Type B pancreatic cell (in vitro differentiated cells): ENCODE data around the gene HAUS3. TPM values are rescaled to one million over a fixed set of nuclear protein-coding genes. Genes with fewer than 3 reads are reported as not detected.

Source experiments
- DNase-seq: peaks from one replicate; pipeline ENCODE4 v3.0.0; 2021; ENCODE audit warnings: mixed read lengths; ENCODE audit not compliant: unreplicated experiment; ENCODE audit errors: extremely low spot score
- H3K27ac Mint-ChIP-seq: 2 replicates; pipeline ENCODE4 v1.8.0; 2021; ENCODE audit warnings: mild to moderate bottlenecking, mixed read lengths
- H3K27me3 Mint-ChIP-seq: 2 replicates; pipeline ENCODE4 v1.8.0; 2021; ENCODE audit warnings: mixed read lengths
- H3K36me3 Mint-ChIP-seq: 2 replicates; pipeline ENCODE4 v1.8.0; 2021; ENCODE audit warnings: mixed read lengths
- H3K4me1 Mint-ChIP-seq: one replicate; pipeline ENCODE4 v1.8.0; 2021; ENCODE audit warnings: mixed read lengths; ENCODE audit not compliant: unreplicated experiment
- H3K4me3 Mint-ChIP-seq: 2 replicates; pipeline ENCODE4 v1.8.0; 2021; ENCODE audit warnings: mild to moderate bottlenecking, mixed read lengths
- H3K9me3 Mint-ChIP-seq: 2 replicates; pipeline ENCODE4 v1.8.0; 2021; ENCODE audit warnings: mixed read lengths
- CTCF ChIP-seq: fragments of 200-600 bp; sonication (generic); conservative IDR thresholded peaks from 2 replicates; pipeline ENCODE4 v1.5.0; 2021; ENCODE audit warnings: antibody characterized with exemption, mild to moderate bottlenecking
- total RNA-seq: library from RNA; stranded (reverse); gene quantifications from 2 replicates; pipeline ENCODE4 v1.2.1, GENCODE V29; 2021; ENCODE audit warnings: low replicate concordance

The HAUS3 gene
- total RNA-seq, 1 donor from 2014 or later = 19.7 TPM

GRCh38 chr4:2251795-2252529 is 10.0 kb upstream of the HAUS3 start:
- Mint-ChIP-seq H3K4me3 (no peak overlapping the region), H3K27ac (no peak overlapping the region)

GRCh38 chr4:2251073-2251794 is 9.3 kb upstream of the HAUS3 start:
- H3K27ac Mint-ChIP-seq = no peak overlapping the region
- no peak overlapping the region for H3K4me3 Mint-ChIP-seq
- peaks cover 9% of the 10 kb centered on the region for H3K36me3 Mint-ChIP-seq
- no peak for DNase-seq
- no peak for TF ChIP-seq CTCF
- H3K4me1 Mint-ChIP-seq = peaks cover 6% of the 10 kb centered on the region
- no peaks in the 10 kb centered on the region for H3K9me3 Mint-ChIP-seq
- no peaks in the 10 kb centered on the region for H3K27me3 Mint-ChIP-seq

More at GRCh38 chr4:2251795-2252529, 10.0 kb upstream of the HAUS3 start:
- no peak for DNase-seq
- peaks cover 6% of the 10 kb centered on the region for H3K4me1 Mint-ChIP-seq
- TF ChIP-seq CTCF = no peak
- no peaks in the 10 kb centered on the region for H3K27me3 Mint-ChIP-seq
- H3K36me3 Mint-ChIP-seq = peaks cover 9% of the 10 kb centered on the region
- H3K9me3 Mint-ChIP-seq = no peaks in the 10 kb centered on the region

GRCh38 chr4:2250357-2251072 is 8.6 kb upstream of the HAUS3 start:
- peaks cover 9% of the 10 kb centered on the region for H3K36me3 Mint-ChIP-seq
- no peak for TF ChIP-seq CTCF
- no peak overlapping the region for H3K27ac Mint-ChIP-seq
- H3K9me3 Mint-ChIP-seq = no peaks in the 10 kb centered on the region
- no peak overlapping the region for H3K4me3 Mint-ChIP-seq
- H3K4me1 Mint-ChIP-seq = peaks cover 8% of the 10 kb centered on the region
- H3K27me3 Mint-ChIP-seq = no peaks in the 10 kb centered on the region
- DNase-seq = no peak

- H3K4me1 Mint-ChIP-seq = peaks cover 13% of the 10 kb centered on the region
- H3K36me3 Mint-ChIP-seq = peaks cover 6% of the 10 kb centered on the region
- H3K27me3 Mint-ChIP-seq = no peaks in the 10 kb centered on the region
- no peaks in the 10 kb centered on the region for H3K9me3 Mint-ChIP-seq
- no peak overlapping the region for H3K27ac Mint-ChIP-seq
- no peak overlapping the region for H3K4me3 Mint-ChIP-seq
- DNase-seq = no peak
- no peak for TF ChIP-seq CTCF
These were observed 7.8 kb upstream of the HAUS3 start for GRCh38 chr4:2249526-2250356.

- Mint-ChIP-seq H3K36me3 (peaks cover 4% of the 10 kb centered on the region), H3K4me1 (peaks cover 16% of the 10 kb centered on the region), H3K9me3 (no peaks in the 10 kb centered on the region), H3K27ac (no peak overlapping the region), H3K27me3 (no peaks in the 10 kb centered on the region), H3K4me3 (no peak overlapping the region)
- DNase-seq = no peak
- TF ChIP-seq CTCF = no peak
These were observed 6.9 kb upstream of the HAUS3 start for GRCh38 chr4:2248821-2249261.
